ENCODE results near the gene GPD2.

- TF ChIP-seq EZH2 (IDR thresholded peaks at IDR 0.05) (no peak), POLR2AphosphoS5 (IDR thresholded peaks at IDR 0.05; ENCODE audit: borderline replicate concordance, low read depth, low read length) (no peak)
Observed at GRCh38 chr2:156518138-156518537, 82.0 kb downstream of the GPD2 start.
